Islet of Langerhans (tissue), 1 donor: ENCODE measurements around the gene SUSD4.

ENCODE experiments used
- FAIRE-seq: peaks from one replicate; lab custom pipeline; 2011; peaks lifted over from hg19 to GRCh38; lab: Jason Lieb, UNC

The SUSD4 gene

DNA sequence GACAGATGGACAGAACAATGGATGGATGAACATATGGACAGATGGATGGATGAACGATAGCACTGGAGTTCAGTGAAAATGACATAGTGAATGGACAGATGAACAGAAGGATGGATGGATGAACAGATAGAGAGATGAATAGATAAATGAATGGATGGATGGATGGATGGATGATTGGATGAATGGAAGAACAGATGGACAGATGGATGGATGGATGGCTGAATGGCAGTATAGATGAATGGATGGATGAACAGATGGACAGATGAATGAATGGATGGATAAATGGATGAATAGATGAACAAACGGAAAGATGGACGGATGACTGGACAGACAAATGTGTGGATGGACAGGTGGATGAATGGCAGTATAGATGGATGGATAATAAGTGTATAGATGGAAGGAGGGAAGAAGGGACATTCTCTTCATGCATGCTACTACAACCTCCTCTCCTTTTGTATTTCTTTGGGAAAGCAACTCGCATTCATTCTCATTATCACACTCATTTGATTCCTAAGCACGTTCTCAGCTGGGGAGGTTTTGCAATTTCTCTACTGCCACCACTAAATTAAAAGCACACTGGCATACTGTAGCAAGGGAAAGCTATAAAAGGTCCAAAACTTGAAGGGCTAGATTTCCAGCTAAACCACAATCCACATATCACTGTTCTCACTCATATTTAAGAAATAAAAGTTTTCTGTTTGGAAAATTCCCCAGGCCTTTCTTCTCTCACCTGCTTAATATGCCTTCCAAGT is 34.1 kb downstream of the SUSD4 start:
- no peak for FAIRE-seq

DNA sequence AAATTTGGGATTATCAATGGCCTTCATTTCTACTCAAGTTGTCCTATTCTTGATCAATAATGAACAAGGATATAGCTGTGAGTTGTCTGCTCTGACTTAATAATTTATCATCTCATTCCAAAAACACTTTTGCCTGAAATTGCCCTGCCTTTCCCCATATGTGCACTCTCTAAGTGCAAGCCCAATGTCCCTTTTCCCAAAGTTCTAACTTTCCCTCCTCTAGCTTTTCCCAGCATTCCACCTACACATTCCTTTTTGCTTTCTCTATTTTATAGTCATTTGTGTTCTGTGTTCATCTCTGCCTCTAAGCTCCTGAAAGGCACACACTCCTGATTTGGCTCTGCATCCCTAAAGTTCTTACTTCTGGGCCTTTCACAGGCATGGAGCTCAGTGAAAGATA is 34.7 kb downstream of the SUSD4 start:
- FAIRE-seq: no peak

DNA sequence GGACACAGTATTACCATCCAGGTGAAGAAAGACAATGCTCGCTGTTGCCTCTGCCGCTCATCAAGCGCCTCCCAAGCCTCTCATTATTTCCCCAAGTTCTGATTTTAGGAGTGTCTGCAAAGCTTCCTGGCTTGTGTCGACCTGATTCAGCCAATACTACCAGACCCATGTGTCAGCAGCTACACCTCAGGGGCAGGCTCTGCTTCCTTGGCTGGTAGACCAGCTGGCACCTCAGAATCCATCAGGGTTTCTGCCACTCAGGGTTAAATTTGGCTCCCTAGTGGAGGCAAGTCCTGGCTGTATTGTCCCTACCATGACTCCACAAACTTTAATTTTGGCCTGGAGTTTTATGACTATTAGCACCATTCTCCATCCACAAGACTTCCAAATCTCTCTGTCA is 35.4 kb downstream of the SUSD4 start:
- FAIRE-seq: no peak

DNA sequence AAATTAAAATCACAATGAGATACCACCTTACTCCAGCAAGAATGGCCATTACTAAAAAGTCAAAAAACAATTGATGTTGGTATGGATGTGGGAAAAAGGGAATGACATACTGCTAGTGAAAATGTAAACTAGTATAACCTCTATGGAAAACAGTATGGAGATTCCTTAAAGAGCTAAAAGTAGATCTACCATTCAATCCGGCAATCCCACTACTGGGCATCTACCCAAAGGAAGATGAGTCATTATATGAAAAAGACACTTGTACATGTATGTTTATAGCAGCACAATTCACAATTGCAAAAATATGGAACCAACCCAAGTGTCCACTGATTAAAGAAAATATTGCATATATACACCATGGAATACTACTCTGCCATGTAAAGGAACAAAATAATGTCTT is 37.2 kb downstream of the SUSD4 start:
- FAIRE-seq: peak; percentile 17

DNA sequence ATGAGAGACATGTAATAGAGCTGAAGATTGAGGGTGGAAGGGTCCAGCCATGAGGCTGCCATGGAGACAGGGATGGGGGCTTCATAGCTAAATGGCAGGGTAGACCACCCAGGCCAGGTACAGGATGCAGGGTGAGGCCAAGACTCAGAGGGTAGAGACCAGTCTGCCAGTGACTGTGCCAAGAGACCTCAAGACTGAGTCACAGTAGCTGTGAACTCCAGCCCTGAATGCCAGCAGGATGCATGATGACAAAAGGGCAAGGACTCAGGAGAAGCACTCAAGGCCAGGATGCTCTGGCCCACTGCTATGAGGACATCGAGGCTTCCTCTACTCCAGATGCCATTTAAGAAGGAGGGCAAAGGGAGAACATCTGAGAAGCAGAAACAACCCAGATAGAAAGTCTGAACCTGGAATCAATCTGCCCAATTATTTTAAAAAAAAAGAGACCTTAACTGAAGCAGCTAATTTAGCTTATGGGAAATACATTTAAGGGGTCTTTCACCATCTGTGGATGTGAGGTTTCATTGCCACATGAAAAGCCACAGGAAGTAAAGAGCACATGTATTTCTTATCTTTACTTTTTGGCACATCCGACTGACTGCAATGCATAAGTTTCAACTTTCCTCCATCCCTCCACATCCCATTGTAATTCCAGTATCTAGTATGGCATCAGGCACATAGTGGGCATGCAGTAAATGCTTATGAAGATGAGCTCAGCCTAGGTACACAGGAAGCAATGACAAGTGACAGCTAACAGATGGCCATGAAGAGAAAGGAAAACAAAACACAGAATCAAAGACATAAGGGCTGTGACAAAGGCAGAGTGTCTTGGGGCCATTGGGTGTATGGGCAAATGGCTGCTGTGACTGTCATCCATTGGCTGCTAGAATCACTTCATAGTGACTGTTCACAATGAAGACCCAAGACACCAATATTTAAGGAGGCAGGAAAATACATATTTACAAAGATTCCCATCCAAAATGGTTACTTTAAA is 40.2 kb downstream of the SUSD4 start:
- no peak for FAIRE-seq

DNA sequence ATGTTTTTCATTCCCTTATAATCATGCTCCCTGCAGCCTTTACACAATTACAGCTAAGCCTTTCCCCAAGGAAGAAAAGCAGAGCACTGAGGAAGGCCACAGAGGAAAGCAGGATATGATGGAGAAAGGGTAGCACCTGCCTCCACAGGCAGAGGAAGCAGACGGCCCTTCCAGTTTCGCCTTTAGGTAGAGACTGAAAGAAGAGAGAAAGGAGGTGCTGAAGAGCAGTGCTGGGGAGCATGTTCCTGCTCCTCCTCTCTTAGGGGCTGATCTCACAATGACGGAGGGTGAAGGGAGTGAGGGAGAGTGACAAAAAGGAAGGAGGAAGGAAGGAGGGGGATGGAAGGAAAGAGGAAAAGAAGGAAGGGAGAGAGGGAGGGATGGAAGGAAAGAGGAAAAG is 41.1 kb downstream of the SUSD4 start:
- FAIRE-seq: no peak

DNA sequence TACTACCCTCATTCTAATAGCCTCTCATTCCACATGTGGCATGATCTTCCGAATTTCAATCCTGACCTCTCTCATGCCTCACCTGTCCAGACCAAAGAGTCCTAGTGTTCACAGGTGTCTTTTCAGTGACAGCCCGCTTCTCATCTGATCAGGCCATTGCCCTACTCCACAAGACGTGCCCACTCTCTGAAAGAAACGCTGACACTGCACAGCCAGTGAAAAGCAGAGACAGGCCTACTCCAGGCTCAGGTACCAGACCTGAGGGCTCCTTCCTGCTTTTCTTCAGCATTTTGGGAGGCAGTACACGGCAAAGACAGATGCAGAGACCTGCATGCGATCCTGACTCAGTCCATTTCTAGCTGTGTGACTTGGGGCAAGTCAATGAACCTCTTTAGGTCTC is 43.0 kb downstream of the SUSD4 start:
- FAIRE-seq: no peak

DNA sequence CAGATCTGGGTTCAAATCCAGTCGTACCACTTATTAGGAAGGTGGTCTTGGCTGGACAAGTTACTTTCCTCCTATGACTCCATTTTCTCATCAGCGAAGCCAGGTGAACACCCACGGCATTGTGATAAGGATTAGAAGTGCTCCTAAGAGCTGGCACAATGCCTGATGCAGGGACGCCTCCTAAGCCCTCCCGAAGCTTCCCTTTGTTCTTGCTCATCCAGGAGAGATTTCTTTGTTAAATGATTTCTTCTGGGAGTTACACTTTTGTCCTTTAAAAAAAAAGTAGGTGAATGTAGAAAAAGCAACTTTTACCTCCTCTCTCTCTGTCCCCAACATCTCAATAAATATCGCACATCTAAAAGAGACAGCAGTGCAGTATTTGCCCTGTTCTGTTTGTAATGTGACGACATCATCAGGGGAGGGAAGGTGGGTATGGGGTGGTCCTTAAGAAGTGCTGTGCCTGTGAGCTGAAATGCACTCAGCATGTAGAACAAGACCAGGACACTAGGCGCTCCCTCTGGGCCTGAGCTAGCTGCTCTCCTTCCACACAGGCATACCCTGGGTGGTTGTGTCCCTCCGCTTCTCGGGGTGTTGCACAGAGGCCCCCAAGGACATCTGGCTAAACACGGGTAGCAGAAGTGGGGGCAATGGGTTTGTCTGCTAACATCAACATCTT is 43.9 kb downstream of the SUSD4 start:
- FAIRE-seq: no peak

DNA sequence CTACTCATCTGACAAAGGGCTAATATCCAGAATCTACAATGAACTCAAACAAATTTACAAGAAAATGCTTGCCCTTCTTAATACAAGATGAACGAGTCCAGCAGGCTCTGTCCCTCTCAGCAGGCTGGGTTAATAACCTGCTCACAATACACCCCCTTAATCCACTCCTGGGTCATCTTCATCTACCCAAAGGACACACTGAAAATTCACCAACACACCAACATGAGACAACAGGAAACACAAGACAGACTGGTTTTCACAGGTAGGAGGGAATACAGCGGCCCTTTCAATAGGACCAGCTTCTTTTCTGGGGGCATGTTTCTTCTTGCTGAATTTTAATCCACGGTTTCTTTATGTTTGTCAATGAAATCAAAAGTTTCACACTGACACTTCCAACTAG is 44.6 kb downstream of the SUSD4 start:
- FAIRE-seq: no peak

DNA sequence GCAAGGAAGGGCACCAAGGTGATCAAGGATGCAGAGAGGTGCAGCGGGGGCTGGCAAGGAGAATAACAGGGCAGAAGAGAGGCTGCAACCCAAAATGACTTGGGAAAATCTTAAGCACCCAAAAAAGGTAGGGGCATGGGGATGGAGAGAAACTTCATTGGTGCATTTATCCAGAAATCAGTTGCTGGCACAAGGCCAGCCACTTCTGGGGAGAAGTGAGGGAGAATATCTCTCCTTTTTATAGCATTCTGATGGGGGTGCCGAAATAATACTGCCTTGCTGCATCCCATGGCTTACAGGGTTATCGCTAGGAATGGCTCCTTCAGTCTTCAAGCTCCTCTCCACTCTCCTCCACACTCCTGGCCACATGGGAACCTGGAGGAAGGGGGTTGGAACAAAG is 47.9 kb downstream of the SUSD4 start:
- no peak for FAIRE-seq

DNA sequence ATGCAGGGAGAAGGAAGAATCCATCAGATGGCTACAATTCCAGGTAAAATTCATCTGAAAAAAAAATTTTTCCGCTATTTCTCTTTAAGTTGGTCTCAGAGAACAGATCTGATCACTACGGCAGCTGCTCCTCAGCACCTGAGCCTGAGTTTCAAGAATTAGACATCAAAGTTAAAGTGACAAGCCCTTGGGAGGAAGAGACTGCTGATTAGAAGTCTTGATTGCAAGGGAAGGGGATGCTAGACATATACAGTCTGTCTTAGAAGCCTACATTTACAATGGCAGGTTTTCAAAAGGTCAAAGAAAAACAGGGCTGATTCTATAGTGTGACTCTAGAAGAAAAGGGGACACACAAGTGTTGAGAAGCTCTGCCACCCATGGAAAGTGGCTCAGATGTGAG is 48.3 kb downstream of the SUSD4 start:
- FAIRE-seq: no peak

DNA sequence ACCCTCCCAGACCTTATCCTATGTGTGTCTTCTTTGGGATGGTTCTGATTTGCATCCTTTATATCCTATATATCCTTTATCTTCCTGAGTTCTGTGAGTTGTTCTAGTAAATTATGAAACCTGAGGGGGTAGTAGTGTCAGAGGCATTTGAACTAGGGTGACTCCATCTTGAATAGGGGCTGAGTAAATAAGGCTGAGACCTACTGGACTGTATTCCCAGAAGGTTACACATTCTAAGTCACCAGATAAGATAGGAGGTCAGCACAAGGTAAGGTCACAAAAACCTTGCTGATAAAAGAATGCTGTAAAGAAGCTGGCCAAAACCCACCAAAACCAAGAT is 50.6 kb downstream of the SUSD4 start:
- FAIRE-seq: no peak

DNA sequence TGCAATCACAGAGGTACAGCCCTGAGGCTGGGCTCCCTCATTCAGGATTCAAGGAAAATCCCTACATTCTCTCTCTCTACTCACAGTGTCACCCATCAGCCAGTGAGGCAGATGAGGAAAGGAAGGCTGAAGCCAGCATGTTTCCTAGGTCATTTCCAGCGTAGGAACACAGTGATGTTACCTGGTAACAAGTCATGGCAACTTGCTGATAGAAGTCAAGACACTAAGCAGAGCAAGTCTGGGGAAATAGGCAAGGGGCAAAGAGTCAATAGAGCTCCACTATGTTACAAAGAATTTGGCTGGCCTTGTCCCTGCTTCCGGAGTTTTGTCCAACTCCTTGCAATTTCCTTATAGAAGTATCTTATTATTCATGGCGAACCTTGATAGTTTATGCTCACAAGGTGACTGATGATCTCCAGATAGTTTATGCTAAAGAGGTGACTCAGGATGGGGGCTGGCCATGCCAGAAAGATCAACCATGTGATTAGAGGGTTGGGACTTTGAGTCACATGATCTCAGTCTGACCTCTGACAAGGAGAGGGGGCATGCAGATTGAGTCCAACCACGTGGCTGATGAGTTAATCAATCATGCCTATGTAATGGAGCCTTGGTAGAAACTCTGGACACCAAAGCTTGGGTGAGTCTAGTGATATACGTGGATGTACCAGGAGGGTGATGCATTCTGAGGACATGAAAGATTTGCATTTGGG is 51.1 kb downstream of the SUSD4 start:
- FAIRE-seq: peak; percentile 17

DNA sequence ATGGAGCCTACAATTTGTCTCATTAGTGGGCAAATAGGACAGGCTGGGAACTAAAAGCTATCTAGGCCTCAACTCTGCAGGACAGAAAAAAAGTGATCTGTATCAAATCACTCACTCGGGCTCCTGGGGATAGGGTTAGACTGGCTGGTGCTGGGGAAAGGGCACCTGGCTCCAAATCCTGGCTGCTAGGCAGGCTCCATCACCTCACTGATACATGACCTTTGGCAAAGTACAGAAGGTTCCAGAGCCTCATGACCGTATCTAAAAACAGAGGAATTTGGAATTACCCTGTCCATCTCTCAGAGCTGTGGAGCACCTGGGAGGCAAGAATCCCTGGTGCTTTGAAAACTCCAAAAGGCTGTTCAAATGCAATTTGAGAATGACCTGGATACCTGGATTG is 51.7 kb downstream of the SUSD4 start:
- FAIRE-seq: no peak

DNA sequence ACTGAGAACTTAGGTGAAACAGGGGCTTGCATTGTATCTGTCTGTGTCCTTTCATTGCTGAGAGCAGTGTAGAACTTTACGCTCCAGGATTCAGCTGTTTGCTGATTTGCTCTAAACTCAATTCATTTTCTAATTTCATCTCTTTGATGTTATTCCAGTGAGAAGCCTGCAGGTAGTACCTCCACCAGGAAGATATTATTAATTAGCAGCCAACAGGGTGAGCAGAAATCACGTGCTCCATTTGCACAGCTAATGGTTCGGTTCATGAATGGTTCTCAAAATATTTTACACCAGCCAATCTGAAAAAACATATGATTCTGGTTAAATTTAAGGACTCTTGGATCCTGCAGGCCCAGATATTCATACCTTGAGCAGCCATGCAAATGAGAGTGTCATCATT is 52.1 kb downstream of the SUSD4 start:
- peak; percentile 90 for FAIRE-seq

DNA sequence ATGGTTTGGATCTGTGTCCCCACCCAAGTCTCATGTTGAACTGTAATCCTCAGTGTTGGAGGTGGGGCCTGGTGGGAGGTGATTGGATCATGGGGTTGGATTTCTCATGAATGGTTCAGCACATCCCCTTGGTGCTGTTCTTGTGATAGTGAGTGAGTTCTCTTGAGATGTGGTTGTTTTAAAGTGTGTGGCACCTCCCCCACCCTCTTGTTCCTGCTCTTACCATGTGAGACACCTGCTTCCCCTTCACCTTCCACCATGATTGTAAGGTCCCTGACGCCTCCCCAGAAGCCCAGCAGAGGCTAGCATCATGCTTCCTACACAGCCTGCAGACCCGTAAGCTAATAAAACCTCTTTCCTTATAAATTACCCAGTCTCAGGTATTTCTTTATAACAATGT is 55.8 kb downstream of the SUSD4 start:
- FAIRE-seq: no peak

DNA sequence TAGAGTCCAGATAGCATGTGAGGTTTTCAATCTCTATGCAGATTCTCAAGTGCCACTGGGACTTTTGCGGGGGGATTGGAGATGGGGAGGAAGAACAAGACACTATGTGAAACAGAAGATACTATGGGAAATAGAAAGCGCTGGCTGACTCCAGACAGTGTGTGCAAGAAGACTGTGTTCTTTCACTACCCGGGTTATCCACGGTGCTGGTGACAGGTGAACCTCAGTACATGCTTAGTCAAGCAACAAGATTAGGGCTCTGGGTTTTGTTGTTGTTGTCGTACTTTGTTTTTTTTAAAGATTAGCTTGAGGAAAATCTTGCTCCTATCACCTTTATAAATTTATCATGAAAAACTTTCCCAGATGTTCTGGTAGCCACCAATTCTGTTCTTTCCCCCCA is 56.4 kb downstream of the SUSD4 start:
- FAIRE-seq: no peak

DNA sequence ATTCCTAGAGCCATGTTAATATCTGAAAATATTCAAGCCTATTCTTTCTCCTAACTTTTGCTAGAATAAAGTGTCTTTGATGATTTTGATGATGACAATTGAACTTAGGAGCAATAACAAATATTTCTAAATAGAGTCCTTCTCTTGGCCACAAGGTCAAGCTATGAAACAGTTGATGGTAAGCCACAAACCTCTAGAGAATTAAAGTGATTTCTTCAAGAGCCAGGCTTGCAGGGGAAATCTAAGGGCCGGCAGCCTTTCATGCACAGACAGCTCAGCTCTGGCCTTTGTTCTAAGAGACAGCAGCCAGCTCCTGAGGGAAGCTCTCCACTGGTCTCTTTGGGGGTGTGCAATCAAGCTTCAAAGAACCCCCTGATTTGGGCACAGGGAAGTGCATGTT is 59.0 kb downstream of the SUSD4 start:
- peak; percentile 62 for FAIRE-seq

DNA sequence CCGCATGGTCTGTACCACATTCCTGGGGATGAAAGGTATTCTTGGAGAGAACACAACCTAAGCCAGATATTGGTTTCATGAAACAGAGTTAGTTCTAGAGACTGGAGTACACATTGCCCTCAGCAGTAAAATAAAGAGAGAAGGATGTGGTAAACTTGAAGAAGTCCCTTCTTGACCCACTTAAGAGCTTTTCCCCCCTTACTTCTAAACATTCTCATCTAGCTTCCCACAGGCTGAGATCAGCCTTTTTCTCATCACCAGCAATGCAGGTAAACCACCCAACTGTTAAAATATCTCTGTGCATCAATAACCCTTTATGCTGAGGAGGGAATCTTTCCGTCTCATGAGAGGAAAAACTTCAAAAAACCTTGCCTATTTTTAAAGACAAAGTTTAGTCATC is 62.6 kb downstream of the SUSD4 start:
- FAIRE-seq: no peak

DNA sequence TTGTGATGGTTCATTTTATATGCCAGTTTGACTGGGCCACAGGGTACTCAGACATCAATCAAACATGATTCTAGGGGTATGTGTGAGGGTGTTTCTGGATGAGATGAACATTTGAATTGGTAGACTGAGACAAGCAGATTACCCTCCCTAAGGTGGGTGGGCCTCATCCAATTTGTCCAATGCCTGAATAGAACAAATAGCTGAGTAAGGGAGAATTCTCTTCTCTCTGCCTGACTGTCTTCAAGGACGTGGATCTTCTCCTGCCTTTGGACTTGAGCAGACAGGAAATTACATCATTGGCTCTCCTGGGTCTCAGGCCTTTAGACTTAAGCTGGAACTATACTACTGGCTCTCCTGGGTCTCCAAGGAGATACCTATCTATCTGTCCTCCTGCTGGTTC is 64.4 kb downstream of the SUSD4 start:
- no peak for FAIRE-seq

DNA sequence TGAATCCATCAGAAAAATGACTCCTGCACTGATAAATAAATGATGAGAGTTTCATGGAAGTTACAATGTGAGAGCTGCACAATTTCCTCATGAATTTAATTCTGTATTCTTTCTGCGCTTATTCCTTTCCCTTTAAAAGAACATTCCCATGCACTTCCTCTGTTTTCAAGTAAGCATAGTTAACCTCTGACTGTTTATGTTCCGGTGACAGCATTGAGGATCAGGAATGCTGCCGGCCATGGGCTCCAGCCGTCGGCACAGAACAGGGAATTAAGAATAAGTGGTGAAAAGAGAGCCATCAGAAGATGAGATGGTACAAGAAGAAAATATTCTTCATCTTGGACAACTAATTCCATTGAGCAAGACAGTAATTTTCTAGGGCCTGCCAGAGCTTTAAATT is 65.3 kb downstream of the SUSD4 start:
- FAIRE-seq: no peak

DNA sequence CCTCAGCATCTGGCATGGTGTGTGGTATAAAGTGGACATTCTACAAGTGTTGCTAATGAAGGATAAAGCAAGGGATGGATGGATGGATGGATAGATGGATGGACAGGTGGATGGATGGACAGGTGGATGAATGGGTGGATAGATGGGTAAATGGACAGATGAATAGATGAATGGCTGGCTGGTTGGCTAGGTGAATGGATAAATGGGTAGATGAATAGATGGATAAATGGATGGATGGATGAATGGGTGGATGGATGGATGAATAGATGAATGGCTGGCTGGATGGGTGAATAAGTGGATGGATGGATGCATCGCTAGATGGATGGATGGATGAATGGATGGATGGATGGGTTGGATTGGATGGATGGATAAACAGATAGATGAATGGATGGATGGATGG is 66.2 kb downstream of the SUSD4 start:
- FAIRE-seq: no peak

DNA sequence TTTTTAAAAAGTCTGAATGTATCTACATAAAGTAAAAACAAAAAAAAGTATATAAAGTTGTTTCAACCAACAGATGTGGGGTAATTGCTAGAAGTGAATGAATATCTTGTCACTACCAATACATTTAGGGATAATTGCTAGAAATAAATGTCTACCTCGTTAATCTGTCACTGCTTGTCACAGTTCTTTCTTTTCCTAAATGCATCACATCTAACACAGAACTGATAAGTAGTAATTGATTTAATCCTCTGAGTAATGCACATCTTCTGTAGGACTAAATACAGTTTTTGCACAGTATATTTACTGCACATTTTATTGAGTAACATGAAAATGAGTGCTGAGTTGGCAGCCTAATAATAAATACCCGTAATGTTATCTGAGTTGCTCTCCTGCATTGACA is 72.2 kb downstream of the SUSD4 start:
- FAIRE-seq: no peak
